Panc1 (cell line): ENCODE measurements around the gene TMEM239. TPM values are rescaled to one million over a fixed set of nuclear protein-coding genes. Genes with fewer than 3 reads are reported as not detected.

Experiments used
- ATAC-seq: fragments of 200-7000 bp; cut with Tn5 transposase; 2 replicates; pipeline ENCODE4 v1.9.1; 2020; ENCODE audit warnings: mild to moderate bottlenecking, moderate library complexity
- BruUV-seq: library from RNA; stranded (reverse); fragments of 400-500 nt; replicated peaks from 2 replicates; lab custom pipeline; 2021; lab: Mats Ljungman, UMichigan
- CTCF ChIA-PET: fragments of 300-600 bp; sonication (Branson Sonifier 250); formaldehyde crosslinking; loops from one replicate; lab custom pipeline; 2022; ENCODE audit warnings: antibody characterized with exemption; lab: Charles Lee
- POLR2A ChIA-PET: fragments of 300-600 bp; sonication (Branson Sonifier 250); formaldehyde crosslinking; loops from one replicate; lab custom pipeline; 2022; ENCODE audit warnings: antibody characterized with exemption; lab: Charles Lee
- DNase-seq: peaks from one replicate; pipeline ENCODE4 v3.0.0-alpha.2; 2010; ENCODE audit warnings: low read depth, low spot score
- H3K27ac ChIP-seq: 2 replicates; pipeline ENCODE4 v1.5.1; 2011; ENCODE audit warnings: mild to moderate bottlenecking, low read length, inconsistent platforms
- H3K27me3 ChIP-seq: fragments of 200-500 bp; sonication (Bioruptor generic); 2 replicates; pipeline ENCODE4 v1.6.0; 2014; ENCODE audit warnings: low read length, inconsistent platforms; ENCODE audit not compliant: control insufficient read depth, insufficient read depth
- H3K36me3 ChIP-seq: fragments of 200-500 bp; sonication (Bioruptor generic); 2 replicates; pipeline ENCODE4 v1.5.1; 2014; ENCODE audit warnings: inconsistent platforms, mild to moderate bottlenecking, low read length, moderate library complexity; ENCODE audit not compliant: control insufficient read depth, insufficient read depth
- H3K4me1 ChIP-seq: 2 replicates; pipeline ENCODE4 v1.5.1; 2011; ENCODE audit warnings: inconsistent platforms, mild to moderate bottlenecking, low read length, moderate library complexity; ENCODE audit not compliant: control insufficient read depth, insufficient read depth
- H3K4me3 ChIP-seq, 2 experiments: 2 replicates each; pipeline ENCODE4 v1.5.1; 2011 to 2012; ENCODE audit warnings: low read depth in 2 of 2, low read length in 2 of 2, mild to moderate bottlenecking in 2 of 2, inconsistent platforms in 1 of 2, moderate library complexity in 1 of 2
- H3K9me3 ChIP-seq: fragments of 200-500 bp; sonication (Bioruptor generic); 2 replicates; pipeline ENCODE4 v1.5.1; 2014; ENCODE audit warnings: low read depth, mild to moderate bottlenecking, inconsistent platforms, low read length, moderate library complexity; ENCODE audit not compliant: control insufficient read depth, insufficient read depth
- POLR2AphosphoS5 ChIP-seq: IDR thresholded peaks from 2 replicates; pipeline ENCODE4 v1.6.1; 2012; ENCODE audit warnings: mild to moderate bottlenecking, low read depth, low read length, moderate library complexity
- SIN3A ChIP-seq: IDR thresholded peaks from 2 replicates; pipeline ENCODE4 v1.6.1; 2012; ENCODE audit warnings: low read depth, mild to moderate bottlenecking, low read length, moderate library complexity, borderline replicate concordance; ENCODE audit not compliant: insufficient read depth
- TCF7L2 ChIP-seq: IDR thresholded peaks from 2 replicates; pipeline ENCODE4 v1.6.1; 2011; ENCODE audit warnings: mild to moderate bottlenecking, low read depth, low read length, inconsistent platforms
- in situ Hi-C: cut with HindIII; loops from 2 replicates; pipeline ENCODE4 v1.10.0; 2016; ENCODE audit warnings: low sequenced_read_pairs, low pct_unique_long_range_greater_than_20kb
- intact Hi-C: fragments of 100-400 bp; cut with micrococcal nuclease; formaldehyde crosslinking; loops from one replicate; pipeline ENCODE4 v1.10.0; 2022; ENCODE audit not compliant: unreplicated experiment
- total RNA-seq: library from RNA; stranded (reverse); gene quantifications from one replicate; pipeline ENCODE4 v1.2.1, GENCODE V29; 2021; ENCODE audit not compliant: unreplicated experiment
- TF ChIP-seq, protein P1 (sequence below), 2 experiments: IDR thresholded peaks; 2 replicates each; pipeline ENCODE4 v1.6.1; 2011 to 2012; ENCODE audit warnings: low read depth in 2 of 2, control low read depth in 1 of 2, low read length in 1 of 2, mild to moderate bottlenecking in 1 of 2, moderate library complexity in 1 of 2; ENCODE audit not compliant: insufficient read depth in 1 of 2
- TF ChIP-seq, protein P2 (sequence below): fragments of 450-650 bp; IDR thresholded peaks from 2 replicates; pipeline ENCODE4 v1.5.1; 2017; ENCODE audit warnings: mild to moderate bottlenecking

Gene TMEM239
- total RNA-seq, 1 experiment from 2014 or later = not detected

DNA sequence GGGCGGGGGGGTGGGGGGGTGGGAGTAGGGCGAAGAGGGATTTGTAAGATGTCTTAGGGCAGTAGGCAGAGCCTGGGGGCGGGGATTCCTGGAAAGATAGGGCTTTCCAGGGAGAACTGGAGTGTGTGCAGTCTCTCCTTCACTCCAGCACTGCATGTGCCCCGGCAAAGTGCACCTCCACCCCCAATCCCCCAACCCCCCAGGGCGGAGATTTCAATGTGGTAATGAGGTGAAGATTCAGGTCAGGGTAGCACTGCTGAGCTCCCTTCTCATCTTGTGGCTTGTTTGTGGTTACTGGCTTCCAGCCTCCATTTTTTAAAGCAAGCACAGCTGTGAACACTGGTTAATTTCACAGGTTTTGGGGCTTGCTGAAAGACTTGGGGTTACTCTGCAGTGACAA is 5.9 kb downstream of the TMEM239 start:
- no peak for DNase-seq
- BruUV-seq = no TSS peak
- Histone ChIP-seq H3K36me3 (no peaks in the 10 kb centered on the region), H3K9me3 (no peaks in the 10 kb centered on the region), H3K4me3 (no peak overlapping the region), H3K27ac (no peak overlapping the region), H3K4me1 (no peaks in the 10 kb centered on the region), H3K27me3 (peaks cover 7% of the 10 kb centered on the region; the same call in 1 of the 2 replicates)
- in situ Hi-C loops (no loop called here), intact Hi-C loops (no loop called here)
- ChIA-PET POLR2A (interaction anchor here (0.7 kb wide), 1 partner anchor 180 kb away, joined by 3 read pairs; no protein-coding TSS in a partner anchor), CTCF (no interaction called here)
- TF ChIP-seq, protein P1, sequence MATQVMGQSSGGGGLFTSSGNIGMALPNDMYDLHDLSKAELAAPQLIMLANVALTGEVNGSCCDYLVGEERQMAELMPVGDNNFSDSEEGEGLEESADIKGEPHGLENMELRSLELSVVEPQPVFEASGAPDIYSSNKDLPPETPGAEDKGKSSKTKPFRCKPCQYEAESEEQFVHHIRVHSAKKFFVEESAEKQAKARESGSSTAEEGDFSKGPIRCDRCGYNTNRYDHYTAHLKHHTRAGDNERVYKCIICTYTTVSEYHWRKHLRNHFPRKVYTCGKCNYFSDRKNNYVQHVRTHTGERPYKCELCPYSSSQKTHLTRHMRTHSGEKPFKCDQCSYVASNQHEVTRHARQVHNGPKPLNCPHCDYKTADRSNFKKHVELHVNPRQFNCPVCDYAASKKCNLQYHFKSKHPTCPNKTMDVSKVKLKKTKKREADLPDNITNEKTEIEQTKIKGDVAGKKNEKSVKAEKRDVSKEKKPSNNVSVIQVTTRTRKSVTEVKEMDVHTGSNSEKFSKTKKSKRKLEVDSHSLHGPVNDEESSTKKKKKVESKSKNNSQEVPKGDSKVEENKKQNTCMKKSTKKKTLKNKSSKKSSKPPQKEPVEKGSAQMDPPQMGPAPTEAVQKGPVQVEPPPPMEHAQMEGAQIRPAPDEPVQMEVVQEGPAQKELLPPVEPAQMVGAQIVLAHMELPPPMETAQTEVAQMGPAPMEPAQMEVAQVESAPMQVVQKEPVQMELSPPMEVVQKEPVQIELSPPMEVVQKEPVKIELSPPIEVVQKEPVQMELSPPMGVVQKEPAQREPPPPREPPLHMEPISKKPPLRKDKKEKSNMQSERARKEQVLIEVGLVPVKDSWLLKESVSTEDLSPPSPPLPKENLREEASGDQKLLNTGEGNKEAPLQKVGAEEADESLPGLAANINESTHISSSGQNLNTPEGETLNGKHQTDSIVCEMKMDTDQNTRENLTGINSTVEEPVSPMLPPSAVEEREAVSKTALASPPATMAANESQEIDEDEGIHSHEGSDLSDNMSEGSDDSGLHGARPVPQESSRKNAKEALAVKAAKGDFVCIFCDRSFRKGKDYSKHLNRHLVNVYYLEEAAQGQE (IDR thresholded peaks at IDR 0.05; ENCODE audit: insufficient read depth in 1 of 2, low read depth in 2 of 2, low read length in 1 of 2) = no peak
- TF ChIP-seq, protein P2, sequence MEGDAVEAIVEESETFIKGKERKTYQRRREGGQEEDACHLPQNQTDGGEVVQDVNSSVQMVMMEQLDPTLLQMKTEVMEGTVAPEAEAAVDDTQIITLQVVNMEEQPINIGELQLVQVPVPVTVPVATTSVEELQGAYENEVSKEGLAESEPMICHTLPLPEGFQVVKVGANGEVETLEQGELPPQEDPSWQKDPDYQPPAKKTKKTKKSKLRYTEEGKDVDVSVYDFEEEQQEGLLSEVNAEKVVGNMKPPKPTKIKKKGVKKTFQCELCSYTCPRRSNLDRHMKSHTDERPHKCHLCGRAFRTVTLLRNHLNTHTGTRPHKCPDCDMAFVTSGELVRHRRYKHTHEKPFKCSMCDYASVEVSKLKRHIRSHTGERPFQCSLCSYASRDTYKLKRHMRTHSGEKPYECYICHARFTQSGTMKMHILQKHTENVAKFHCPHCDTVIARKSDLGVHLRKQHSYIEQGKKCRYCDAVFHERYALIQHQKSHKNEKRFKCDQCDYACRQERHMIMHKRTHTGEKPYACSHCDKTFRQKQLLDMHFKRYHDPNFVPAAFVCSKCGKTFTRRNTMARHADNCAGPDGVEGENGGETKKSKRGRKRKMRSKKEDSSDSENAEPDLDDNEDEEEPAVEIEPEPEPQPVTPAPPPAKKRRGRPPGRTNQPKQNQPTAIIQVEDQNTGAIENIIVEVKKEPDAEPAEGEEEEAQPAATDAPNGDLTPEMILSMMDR = no peak
- TF ChIP-seq POLR2AphosphoS5 (no peak), TCF7L2 (no peak), SIN3A (no peak)
- ATAC-seq = no peak; the same call in 1 of the 2 replicates

DNA sequence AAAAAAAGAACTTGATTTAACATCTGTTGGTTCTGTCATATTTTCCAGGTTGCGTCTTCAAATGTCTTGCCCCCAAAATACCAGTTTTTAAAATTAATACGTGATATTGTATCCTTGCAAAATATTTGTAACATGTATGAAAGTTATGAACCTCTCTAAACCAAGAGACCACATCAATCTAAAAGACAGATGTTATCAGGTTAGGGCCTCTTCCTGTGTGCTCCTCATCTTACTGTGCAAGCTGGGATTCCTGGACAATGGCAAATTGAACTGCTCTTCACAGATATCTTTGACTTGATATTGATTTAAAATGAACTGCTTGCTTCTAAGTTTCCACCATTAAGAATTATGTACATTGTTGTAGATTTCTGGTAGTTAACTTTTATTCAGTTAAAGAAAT is 9.6 kb downstream of the TMEM239 start:
- TF ChIP-seq TCF7L2 = no peak
- TF ChIP-seq POLR2AphosphoS5 = no peak
- no peak for TF ChIP-seq SIN3A
- TF ChIP-seq, protein P2 = no peak
- TF ChIP-seq, protein P1 (IDR thresholded peaks at IDR 0.05; ENCODE audit: insufficient read depth in 1 of 2, low read depth in 2 of 2, low read length in 1 of 2) = no peak
- Histone ChIP-seq H3K36me3 (no peaks in the 10 kb centered on the region), H3K27me3 (peaks cover 11% of the 10 kb centered on the region; the same call in 1 of the 2 replicates), H3K4me3 (no peak overlapping the region), H3K9me3 (no peaks in the 10 kb centered on the region), H3K4me1 (no peaks in the 10 kb centered on the region), H3K27ac (no peak overlapping the region)
- CTCF ChIA-PET = no interaction called here
- ATAC-seq = no peak
- no TSS peak for BruUV-seq
- DNase-seq = no peak
- in situ Hi-C loops = no loop called here
- intact Hi-C loops = no loop called here
- POLR2A ChIA-PET = no interaction called here
